Keratinocyte (primary cell): Measurements from ENCODE around the gene ZFPM1. TPM values are rescaled to one million over a fixed set of nuclear protein-coding genes. Genes with fewer than 3 reads are reported as not detected.

Experiments used
- DNase-seq: peaks from one replicate; pipeline ENCODE4 v3.0.0-alpha.2; 2011; ENCODE audit warnings: low read depth, missing footprints, low spot score
- FAIRE-seq: peaks from 2 replicates; lab custom pipeline; 2011; peaks lifted over from hg19 to GRCh38; lab: Jason Lieb, UNC
- H2AFZ ChIP-seq: 2 replicates; pipeline ENCODE4 v1.6.0; 2012; ENCODE audit warnings: low read length, control low read depth, inconsistent platforms; ENCODE audit not compliant: control insufficient read depth
- H3K27ac ChIP-seq: 2 replicates; pipeline ENCODE4 v1.5.1; 2011; ENCODE audit warnings: low read length; ENCODE audit not compliant: control insufficient read depth, insufficient read depth
- H3K27me3 ChIP-seq: 3 replicates; pipeline ENCODE4 v1.6.0; 2011; ENCODE audit warnings: low read length; ENCODE audit not compliant: control insufficient read depth, insufficient read depth; ENCODE audit errors: extremely low read depth
- H3K36me3 ChIP-seq, 2 experiments: 2 replicates in 1 of 2; 3 replicates in 1 of 2; pipeline ENCODE4 v1.5.1; 2011; ENCODE audit warnings: low read length in 2 of 2, mild to moderate bottlenecking in 1 of 2; ENCODE audit not compliant: control insufficient read depth in 2 of 2, insufficient read depth in 2 of 2; ENCODE audit errors: extremely low read depth in 1 of 2
- H3K4me1 ChIP-seq: 3 replicates; pipeline ENCODE4 v1.5.1; 2011; ENCODE audit warnings: low read length; ENCODE audit not compliant: control insufficient read depth, insufficient read depth; ENCODE audit errors: extremely low read depth
- H3K4me2 ChIP-seq: 3 replicates; pipeline ENCODE4 v1.6.0; 2011; ENCODE audit warnings: low read depth, low read length; ENCODE audit not compliant: control insufficient read depth, insufficient read depth; ENCODE audit errors: extremely low read depth
- H3K4me3 ChIP-seq, 3 experiments: fragments of 200-600 bp in 1 of 3; sonication (generic) in 1 of 3; 2 replicates in 2 of 3; 3 replicates in 1 of 3; pipeline ENCODE4 v1.5.1; 2011 to 2016; ENCODE audit warnings: low read length in 3 of 3, mild to moderate bottlenecking in 3 of 3, control low read depth in 2 of 3, inconsistent platforms in 1 of 3, low read depth in 1 of 3, mixed read lengths in 1 of 3, mixed run types in 1 of 3, moderate library complexity in 1 of 3; ENCODE audit not compliant: control insufficient read depth in 2 of 3, insufficient read depth in 2 of 3; ENCODE audit errors: extremely low read depth in 1 of 3
- H3K79me2 ChIP-seq: 2 replicates; pipeline ENCODE4 v1.6.0; 2012; ENCODE audit warnings: low read length; ENCODE audit not compliant: control insufficient read depth, insufficient read depth
- H3K9ac ChIP-seq: 3 replicates; pipeline ENCODE4 v1.6.0; 2011; ENCODE audit warnings: low read length; ENCODE audit not compliant: control insufficient read depth, insufficient read depth; ENCODE audit errors: extremely low read depth
- H3K9me1 ChIP-seq: 3 replicates; pipeline ENCODE4 v1.6.0; 2011; ENCODE audit warnings: low read length; ENCODE audit not compliant: control insufficient read depth, insufficient read depth; ENCODE audit errors: extremely low read depth
- H3K9me3 ChIP-seq: 2 replicates; pipeline ENCODE4 v1.5.1; 2012; ENCODE audit warnings: low read depth, low read length; ENCODE audit not compliant: control insufficient read depth
- H4K20me1 ChIP-seq: 3 replicates; pipeline ENCODE4 v1.6.0; 2011; ENCODE audit warnings: low read length; ENCODE audit not compliant: control insufficient read depth, insufficient read depth; ENCODE audit errors: extremely low read depth
- CTCF ChIP-seq, 3 experiments: IDR thresholded peaks in 1 of 3; conservative IDR thresholded peaks in 1 of 3; optimal IDR thresholded peaks in 1 of 3; 2 replicates in 2 of 3; 3 replicates in 1 of 3; pipeline versions ENCODE3 to v1.5.1; 2011; ENCODE audit warnings: low read length in 3 of 3, mild to moderate bottlenecking in 3 of 3, moderate library complexity in 2 of 3, control low read depth in 1 of 3, inconsistent platforms in 1 of 3; ENCODE audit not compliant: insufficient read depth in 2 of 3; ENCODE audit errors: extremely low read depth in 1 of 3
- EZH2 ChIP-seq: IDR thresholded peaks from one replicate; pipeline ENCODE4 v1.6.1; 2012; ENCODE audit warnings: inconsistent platforms, mild to moderate bottlenecking, low read length, moderate library complexity
- dilution Hi-C: fragments of 300-500 bp; cut with MboI; formaldehyde crosslinking; loops from one replicate; pipeline ENCODE4 v1.7.0; 2020; ENCODE audit warnings: low sequenced_read_pairs; ENCODE audit not compliant: extremely low pct_ligation_motif_present
- polyA plus RNA-seq, 5 experiments: library from polyadenylated mRNA; depleted of rRNA in 3 of 5; stranded (reverse) in 3 of 5; stranded (forward) in 1 of 5; unstranded in 1 of 5; fragments of >200 nt; gene quantifications; 1 replicate in 1 of 5; 2 replicates in 3 of 5; 3 replicates in 1 of 5; pipeline versions ENCODE4 v1.2.1 to v1.2.3, GENCODE V29; 2011 to 2012; ENCODE audit warnings: missing spikeins in 2 of 5, low read depth in 1 of 5, low replicate concordance in 1 of 5

The ZFPM1 gene
- polyA plus RNA-seq, 1 donor (not counting 4 experiments of a cell fraction or from before 2014, with no cell fraction given) = 0.42 TPM

- TF ChIP-seq CTCF (optimal IDR thresholded peaks at IDR 0.05 in 1 of 3, IDR thresholded peaks at IDR 0.05 in 1 of 3, conservative IDR thresholded peaks at IDR 0.05 in 1 of 3; ENCODE audit: extremely low read depth in 1 of 3, insufficient read depth in 2 of 3, low read length in 3 of 3) = no peak
- TF ChIP-seq EZH2 = no peak
- DNase-seq (no peak), FAIRE-seq (no peak)
- Histone ChIP-seq H3K79me2 (no peaks in the 10 kb centered on the region), H3K9me1 (no peaks in the 10 kb centered on the region), H3K9ac (no peak overlapping the region), H3K27ac (no peak overlapping the region), H3K36me3 (no peaks in the 10 kb centered on the region), H4K20me1 (peaks cover 2% of the 10 kb centered on the region), H3K4me3 (no peak overlapping the region), H2AFZ (no peak overlapping the region), H3K4me2 (no peak overlapping the region), H3K4me1 (peaks cover 7% of the 10 kb centered on the region), H3K9me3 (no peaks in the 10 kb centered on the region), H3K27me3 (no peaks in the 10 kb centered on the region)
- dilution Hi-C loops = no loop called here
Measured at GRCh38 chr16:88514526-88515232, 61.6 kb downstream of the ZFPM1 start.

GRCh38 chr16:88515371-88515770, 62.3 kb downstream of the ZFPM1 start:
- Histone ChIP-seq H3K27ac (no peak overlapping the region), H3K9ac (no peak overlapping the region), H3K27me3 (no peaks in the 10 kb centered on the region), H3K4me2 (no peak overlapping the region), H3K4me1 (peaks cover under 1% of the 10 kb centered on the region), H3K79me2 (no peaks in the 10 kb centered on the region), H3K9me3 (no peaks in the 10 kb centered on the region), H3K4me3 (no peak overlapping the region), H4K20me1 (no peaks in the 10 kb centered on the region), H3K36me3 (no peaks in the 10 kb centered on the region), H3K9me1 (no peaks in the 10 kb centered on the region), H2AFZ (no peak overlapping the region)
- dilution Hi-C loops = no loop called here
- FAIRE-seq (no peak), DNase-seq (no peak)
- no peak for TF ChIP-seq EZH2
- TF ChIP-seq CTCF (optimal IDR thresholded peaks at IDR 0.05 in 1 of 3, IDR thresholded peaks at IDR 0.05 in 1 of 3, conservative IDR thresholded peaks at IDR 0.05 in 1 of 3; ENCODE audit: extremely low read depth in 1 of 3, insufficient read depth in 2 of 3, low read length in 3 of 3) = no peak
